A549 (cell line): ENCODE measurements around the gene RNF144A.

ENCODE experiments used
- BHLHE40 ChIP-seq: IDR thresholded peaks from 2 replicates; pipeline ENCODE4 v1.6.1; 2012; ENCODE audit warnings: low read depth, low read length, inconsistent platforms
- CEBPB ChIP-seq, 2 experiments: fragments of >200 bp in 1 of 2; sonication (Bioruptor Twin) in 1 of 2; formaldehyde crosslinking in 1 of 2; IDR thresholded peaks; 2 replicates each; pipeline ENCODE4 v1.6.1; 2012 to 2016
- CHD4 ChIP-seq: fragments of 200-600 bp; sonication (generic); IDR thresholded peaks from 2 replicates; pipeline ENCODE4 v1.6.1; 2016; ENCODE audit warnings: antibody characterized with exemption, mild to moderate bottlenecking, borderline replicate concordance
- EP300 ChIP-seq, 2 experiments: fragments of >200 bp; sonication (Bioruptor Twin); formaldehyde crosslinking; IDR thresholded peaks; 2 replicates in 1 of 2; 3 replicates in 1 of 2; pipeline ENCODE4 v1.6.1; 2016 to 2017
- FOSL2 ChIP-seq, 2 experiments: fragments of 450-650 bp in 1 of 2; fragments of >200 bp in 1 of 2; sonication (Bioruptor Twin) in 1 of 2; formaldehyde crosslinking; IDR thresholded peaks; 2 replicates each; pipeline versions ENCODE4 v1.5.0 to v1.6.1; 2016 to 2020; ENCODE audit warnings: mild to moderate bottlenecking in 1 of 2, moderate library complexity in 1 of 2
- GATA3 ChIP-seq: IDR thresholded peaks from 2 replicates; pipeline ENCODE4 v1.6.1; 2012; ENCODE audit warnings: borderline replicate concordance
- HDAC2 ChIP-seq: fragments of 200-600 bp; sonication (generic); IDR thresholded peaks from 2 replicates; pipeline ENCODE4 v1.6.1; 2016
- HOXB13 ChIP-seq: fragments of 250-450 bp; sonication (Bioruptor Pico); IDR thresholded peaks from 2 replicates; pipeline ENCODE4 v1.5.0; 2020; ENCODE audit warnings: low read depth, mild to moderate bottlenecking, moderate library complexity
- MAFK ChIP-seq: fragments of 450-650 bp; IDR thresholded peaks from 2 replicates; pipeline ENCODE4 v1.6.1; 2014; ENCODE audit not compliant: partially characterized antibody
- POLR2A ChIP-seq: IDR thresholded peaks from 2 replicates; pipeline ENCODE4 v1.6.1; 2012; ENCODE audit warnings: mild to moderate bottlenecking, low read length
- RAD21 ChIP-seq, 2 experiments: fragments of >200 bp in 1 of 2; sonication (Bioruptor Twin) in 1 of 2; formaldehyde crosslinking in 1 of 2; IDR thresholded peaks in 1 of 2; conservative IDR thresholded peaks in 1 of 2; 2 replicates in 1 of 2; 3 replicates in 1 of 2; pipeline ENCODE4 v1.6.1; 2012 to 2018; ENCODE audit warnings: inconsistent platforms in 1 of 2
- RFX5 ChIP-seq: fragments of 450-650 bp; IDR thresholded peaks from 2 replicates; pipeline ENCODE4 v1.7.1; 2014; ENCODE audit warnings: antibody characterized with exemption, mild to moderate bottlenecking, moderate library complexity
- TF ChIP-seq, protein P1 (sequence below): fragments of >200 bp; sonication (Bioruptor Twin); formaldehyde crosslinking; IDR thresholded peaks from 3 replicates; pipeline ENCODE4 v1.5.1; 2016
- TF ChIP-seq, protein P2 (sequence below): IDR thresholded peaks from 2 replicates; pipeline ENCODE4 v1.6.1; 2012

DNA sequence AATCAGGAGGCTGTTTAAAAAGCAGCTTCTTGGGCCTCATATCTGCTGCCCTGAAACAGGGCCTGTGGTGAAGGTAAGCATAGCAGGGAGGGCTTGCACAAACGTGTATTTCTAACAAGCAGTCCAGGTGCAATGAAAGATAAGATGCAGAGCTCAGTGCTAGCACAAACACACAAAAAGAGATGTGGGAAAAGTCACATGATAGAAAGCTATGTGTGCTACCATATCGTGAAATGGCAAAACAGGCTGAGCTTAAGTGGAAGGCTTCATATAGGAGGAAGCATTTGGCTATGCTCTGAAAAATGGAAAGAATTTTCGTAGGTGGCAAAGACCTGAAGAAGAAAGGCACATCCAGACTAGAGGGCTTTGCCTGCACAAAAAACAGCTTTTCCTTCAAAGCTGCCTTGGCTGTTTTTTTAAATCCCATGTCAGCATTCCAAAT, 29.4 kb upstream of the RNF144A start:
- TF ChIP-seq POLR2A, result no peak
- no peak for TF ChIP-seq EP300 (IDR thresholded peaks at IDR 0.05)
- TF ChIP-seq BHLHE40, result no peak
- TF ChIP-seq RFX5, result no peak
- TF ChIP-seq, protein P1, sequence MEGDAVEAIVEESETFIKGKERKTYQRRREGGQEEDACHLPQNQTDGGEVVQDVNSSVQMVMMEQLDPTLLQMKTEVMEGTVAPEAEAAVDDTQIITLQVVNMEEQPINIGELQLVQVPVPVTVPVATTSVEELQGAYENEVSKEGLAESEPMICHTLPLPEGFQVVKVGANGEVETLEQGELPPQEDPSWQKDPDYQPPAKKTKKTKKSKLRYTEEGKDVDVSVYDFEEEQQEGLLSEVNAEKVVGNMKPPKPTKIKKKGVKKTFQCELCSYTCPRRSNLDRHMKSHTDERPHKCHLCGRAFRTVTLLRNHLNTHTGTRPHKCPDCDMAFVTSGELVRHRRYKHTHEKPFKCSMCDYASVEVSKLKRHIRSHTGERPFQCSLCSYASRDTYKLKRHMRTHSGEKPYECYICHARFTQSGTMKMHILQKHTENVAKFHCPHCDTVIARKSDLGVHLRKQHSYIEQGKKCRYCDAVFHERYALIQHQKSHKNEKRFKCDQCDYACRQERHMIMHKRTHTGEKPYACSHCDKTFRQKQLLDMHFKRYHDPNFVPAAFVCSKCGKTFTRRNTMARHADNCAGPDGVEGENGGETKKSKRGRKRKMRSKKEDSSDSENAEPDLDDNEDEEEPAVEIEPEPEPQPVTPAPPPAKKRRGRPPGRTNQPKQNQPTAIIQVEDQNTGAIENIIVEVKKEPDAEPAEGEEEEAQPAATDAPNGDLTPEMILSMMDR, result no peak
- TF ChIP-seq HOXB13 (CRISPR knock-in tag), result no peak
- TF ChIP-seq, protein P2, sequence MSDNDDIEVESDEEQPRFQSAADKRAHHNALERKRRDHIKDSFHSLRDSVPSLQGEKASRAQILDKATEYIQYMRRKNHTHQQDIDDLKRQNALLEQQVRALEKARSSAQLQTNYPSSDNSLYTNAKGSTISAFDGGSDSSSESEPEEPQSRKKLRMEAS, result no peak
- TF ChIP-seq RAD21 (conservative IDR thresholded peaks at IDR 0.05 in 1 of 2, IDR thresholded peaks at IDR 0.05 in 1 of 2), result no peak
- TF ChIP-seq GATA3, result no peak
- TF ChIP-seq HDAC2, result no peak
- TF ChIP-seq MAFK, result no peak
- no peak for TF ChIP-seq CEBPB (IDR thresholded peaks at IDR 0.05)
- no peak for TF ChIP-seq FOSL2 (IDR thresholded peaks at IDR 0.05)
- no peak for TF ChIP-seq FOSL2 (CRISPR knock-in tag; IDR thresholded peaks at IDR 0.05)
- no peak for TF ChIP-seq CHD4
